HG02981 (cell line): ENCODE data around the gene RAB8B.
"Not testable (repeated sequence)": the region's sequence is repeated elsewhere in the genome, so short reads cannot be mapped to it uniquely, and the experiment has no call there.

Experiments used
- ATAC-seq: cut with Tn5 transposase; IDR thresholded peaks from one replicate; pipeline ENCODE4 v1.9.1; 2021; ENCODE audit warnings: mild to moderate bottlenecking, moderate library complexity; ENCODE audit not compliant: unreplicated experiment

Gene RAB8B

GRCh38 chr15:63233667-63234423 is 44.4 kb downstream of the RAB8B start:
- ATAC-seq = no peak

DNA sequence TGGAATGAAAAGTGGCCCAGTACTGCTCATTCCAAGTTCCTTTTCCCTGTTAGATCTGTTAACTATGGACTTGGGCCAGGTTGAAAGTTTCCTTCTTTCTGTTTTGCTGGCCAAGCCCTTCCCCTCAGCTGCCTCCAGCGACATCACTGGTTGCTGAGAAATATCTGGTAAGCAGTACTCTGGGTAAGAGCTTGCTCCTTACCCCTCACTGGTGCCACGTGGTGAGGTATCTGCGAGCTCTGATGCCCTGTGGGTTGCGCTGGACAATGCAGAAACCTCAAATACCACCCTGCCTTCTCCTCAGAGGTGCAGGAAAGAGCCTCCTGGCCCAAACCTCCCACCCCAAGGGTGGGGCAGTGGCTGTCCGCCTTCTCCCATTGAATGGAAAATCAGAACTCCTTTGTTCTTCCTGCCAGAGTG is 45.1 kb downstream of the RAB8B start:
- no peak for ATAC-seq

- no peak for ATAC-seq
Measured at GRCh38 chr15:63236272-63236671, 46.9 kb downstream of the RAB8B start.

GRCh38 chr15:63237086-63237485 is 47.7 kb downstream of the RAB8B start:
- ATAC-seq = not testable (repeated sequence)

- no peak for ATAC-seq
Measured at GRCh38 chr15:63238171-63238570, 48.8 kb downstream of the RAB8B start.

DNA sequence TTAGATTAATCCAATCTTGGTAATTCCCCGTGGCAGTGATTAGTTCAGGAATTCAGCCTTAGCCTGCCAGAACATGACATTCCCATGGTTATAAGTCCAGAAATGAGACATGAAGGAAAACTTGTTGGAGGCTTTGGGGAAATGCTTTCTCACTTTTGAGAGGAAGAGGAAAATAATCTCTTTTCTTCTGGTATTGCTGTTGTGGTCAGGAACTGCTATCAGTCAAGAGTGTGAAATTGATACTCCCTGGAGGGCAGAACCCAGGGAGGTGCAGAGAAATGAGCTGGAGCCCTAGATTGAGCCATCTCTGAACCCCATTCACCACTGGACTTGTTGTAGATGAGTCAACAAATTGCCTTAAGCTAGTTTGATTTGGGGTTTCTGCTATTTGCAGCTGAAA is 49.4 kb downstream of the RAB8B start:
- peak; percentile 62 for ATAC-seq

- ATAC-seq = no peak
Measured at GRCh38 chr15:63240109-63240508, 50.7 kb downstream of the RAB8B start.

DNA sequence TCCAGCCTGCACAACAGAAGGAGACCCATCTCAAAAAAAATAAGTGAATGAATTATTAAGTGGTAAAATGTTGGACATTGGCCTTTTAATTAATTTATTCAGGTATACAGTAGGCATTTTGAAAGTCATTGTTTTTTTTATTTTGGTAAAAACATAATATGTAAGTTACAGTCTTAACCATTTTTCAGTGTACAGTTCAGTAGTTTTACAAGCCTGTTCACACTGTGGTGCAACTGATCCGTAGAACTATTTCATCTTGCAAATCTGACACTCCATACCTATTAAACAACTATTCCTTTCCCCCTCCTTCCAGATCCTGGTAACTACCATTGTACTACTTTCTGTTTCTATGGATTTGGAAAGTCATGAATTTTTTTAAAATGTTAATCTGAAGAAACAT is 51.9 kb downstream of the RAB8B start:
- no peak for ATAC-seq

- no peak for ATAC-seq
Measured at GRCh38 chr15:63243101-63243500, 53.7 kb downstream of the RAB8B start.

- ATAC-seq = no peak
Measured at GRCh38 chr15:63243776-63244175, 54.4 kb downstream of the RAB8B start.

GRCh38 chr15:63244399-63244798 is 55.0 kb downstream of the RAB8B start:
- no peak for ATAC-seq

DNA sequence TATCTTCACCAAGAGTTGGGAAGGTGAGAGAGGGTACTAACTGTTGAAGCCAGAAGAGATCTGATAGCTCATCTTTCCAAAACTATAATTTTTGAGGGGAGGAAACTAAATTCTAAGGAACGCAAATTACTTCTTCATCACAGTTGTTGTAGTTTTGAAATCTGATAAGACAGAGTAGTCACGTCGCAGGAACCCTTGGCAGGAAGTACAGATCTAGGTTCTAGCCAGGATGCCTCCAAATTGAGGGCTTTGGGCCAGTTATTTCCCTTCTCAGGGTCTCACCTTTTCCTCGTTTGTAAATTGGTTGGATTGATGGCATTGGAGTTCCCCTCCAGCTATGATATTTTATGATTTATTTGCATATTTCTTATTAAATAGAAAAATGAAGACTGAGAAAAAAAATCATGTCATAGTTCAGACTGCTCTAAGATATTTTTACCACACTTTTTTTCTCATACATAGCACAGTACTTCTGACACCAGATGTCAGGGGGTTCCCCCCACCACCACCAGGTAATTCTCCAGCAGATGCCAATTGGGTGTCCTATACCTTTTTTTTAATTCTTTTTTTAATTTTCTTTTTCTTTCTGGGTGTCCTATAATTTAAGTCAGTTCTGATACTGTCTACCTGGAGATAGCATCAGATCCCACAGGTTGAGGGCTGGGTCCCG is 55.7 kb downstream of the RAB8B start:
- no peak for ATAC-seq

- ATAC-seq = no peak
Measured at GRCh38 chr15:63246691-63247469, 57.5 kb downstream of the RAB8B start.

- ATAC-seq = no peak
Measured at GRCh38 chr15:63250312-63250965, 61.0 kb downstream of the RAB8B start.

- no peak for ATAC-seq
Measured at GRCh38 chr15:63251701-63252100, 62.3 kb downstream of the RAB8B start.

DNA sequence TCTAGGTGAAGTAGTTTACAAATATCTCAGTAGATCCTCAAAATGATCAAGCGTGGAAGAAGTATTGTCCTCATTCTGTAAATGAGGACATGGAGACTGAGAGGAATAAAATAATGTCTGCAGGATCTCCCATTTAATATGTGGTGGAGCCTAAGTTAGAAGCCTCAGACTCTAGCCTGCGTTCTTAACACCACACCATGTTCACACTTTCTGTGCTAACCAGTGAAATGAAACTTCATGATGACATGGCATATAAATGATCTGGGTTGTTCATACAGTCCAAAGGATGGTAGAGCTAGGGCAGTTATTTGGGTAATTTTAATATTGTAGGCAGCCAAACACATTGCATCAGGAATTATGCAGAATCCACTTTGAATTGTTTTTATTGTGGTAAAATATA is 62.9 kb downstream of the RAB8B start:
- no peak for ATAC-seq

DNA sequence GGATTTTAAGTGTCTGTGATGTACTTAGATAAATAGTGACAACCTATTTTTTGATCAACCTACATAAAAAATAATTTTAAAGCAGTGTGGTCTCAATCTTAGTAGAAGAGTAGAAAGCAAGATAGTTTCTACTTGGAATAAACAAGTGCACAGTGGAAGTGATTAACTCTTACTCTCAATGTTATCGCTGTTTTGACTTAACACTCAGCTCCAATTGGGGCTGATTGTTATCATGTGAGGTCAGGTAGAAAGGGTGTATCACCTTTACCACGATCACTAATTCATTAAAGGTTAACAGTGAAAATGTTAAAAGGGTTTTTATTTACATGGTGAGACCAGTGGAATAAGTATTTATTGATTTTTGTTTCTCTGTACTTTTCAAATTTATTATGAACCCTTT is 65.6 kb downstream of the RAB8B start:
- ATAC-seq = no peak

GRCh38 chr15:63255489-63255990 is 66.1 kb downstream of the RAB8B start:
- ATAC-seq = no peak

DNA sequence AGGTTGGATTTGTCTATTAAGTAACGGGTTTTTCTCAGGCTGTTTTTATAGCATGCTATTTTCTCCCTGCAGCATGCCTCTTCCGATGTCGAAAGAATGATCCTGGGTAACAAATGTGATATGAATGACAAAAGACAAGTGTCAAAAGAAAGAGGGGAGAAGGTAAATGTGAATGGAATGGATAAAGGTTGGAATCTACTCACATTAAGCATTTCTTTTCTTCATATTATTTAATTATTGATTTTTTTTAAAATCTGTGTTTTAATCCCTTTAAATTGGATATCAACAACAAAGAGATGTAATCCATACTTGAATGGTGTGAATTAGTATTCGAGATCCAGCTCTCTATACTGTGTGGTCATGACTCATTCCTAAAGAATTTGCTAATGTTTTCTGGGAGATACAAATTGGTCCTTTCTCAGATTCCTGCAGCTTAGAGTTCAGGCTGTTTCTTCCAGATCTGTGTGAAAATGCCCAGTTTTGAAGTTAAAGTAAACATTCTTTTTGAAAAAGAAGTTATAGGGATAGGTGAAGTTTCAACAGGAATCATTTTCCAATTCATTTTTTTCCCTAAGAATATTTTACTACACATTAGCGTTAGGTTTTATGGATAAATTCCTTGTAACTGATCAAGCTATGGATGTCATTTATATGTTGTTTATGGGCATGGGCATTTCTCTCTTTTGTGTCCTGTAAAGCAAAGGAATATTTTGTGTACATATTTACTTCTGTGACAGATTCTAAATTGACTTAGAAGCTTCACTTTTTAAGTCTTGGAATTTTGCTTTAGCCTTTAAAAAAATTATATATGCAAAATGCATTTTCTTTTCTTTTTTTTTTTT is 67.2 kb downstream of the RAB8B start:
- no peak for ATAC-seq

GRCh38 chr15:63258658-63259057 is 69.3 kb downstream of the RAB8B start:
- ATAC-seq = no peak
